Fibroblast of lung (primary cell): Measurements from ENCODE around the gene DLG2.

Experiments
- CTCF ChIP-seq, 2 donors: IDR thresholded peaks in 1 of 2; conservative IDR thresholded peaks in 1 of 2; 1 replicate in 1 of 2; 2 replicates in 1 of 2; pipeline ENCODE4 v1.5.1; 2011 to 2012; ENCODE audit warnings: low read length in 2 of 2, control low read depth in 1 of 2, inconsistent platforms in 1 of 2, low read depth in 1 of 2, mild to moderate bottlenecking in 1 of 2
- EZH2 ChIP-seq: IDR thresholded peaks from 2 replicates; pipeline ENCODE4 v1.5.1; 2012; ENCODE audit warnings: low read length, control low read depth, mild to moderate bottlenecking; ENCODE audit errors: missing control alignments

DNA sequence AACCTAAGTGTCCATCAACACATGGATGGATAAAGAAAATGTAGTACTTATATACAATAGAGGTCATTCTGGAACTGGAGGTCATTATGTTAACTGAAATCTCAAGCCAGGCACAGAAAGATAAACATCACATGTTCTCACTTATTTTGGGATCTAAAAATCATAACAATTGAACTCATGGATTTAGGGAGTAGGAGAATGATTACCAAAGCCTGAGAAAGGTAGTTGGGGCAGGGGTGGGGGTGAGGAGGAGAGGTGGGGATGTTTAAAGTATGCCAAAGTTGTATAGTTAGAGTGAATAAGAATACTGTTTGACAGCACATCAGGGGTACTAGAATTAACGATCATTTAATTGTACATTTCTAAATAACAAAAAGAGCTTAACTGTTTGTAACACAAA, 1112.7 kb downstream of the DLG2 start:
- TF ChIP-seq CTCF (conservative IDR thresholded peaks at IDR 0.05 in 1 of 2, IDR thresholded peaks at IDR 0.05 in 1 of 2; ENCODE audit: low read depth in 1 of 2, low read length in 2 of 2): no peak
- no peak for TF ChIP-seq EZH2
